ENCODE data around the gene RRP8.
A peak's percentile ranks its signal among the peaks of the same experiment; 100 is the strongest.

Gene RRP8

DNA sequence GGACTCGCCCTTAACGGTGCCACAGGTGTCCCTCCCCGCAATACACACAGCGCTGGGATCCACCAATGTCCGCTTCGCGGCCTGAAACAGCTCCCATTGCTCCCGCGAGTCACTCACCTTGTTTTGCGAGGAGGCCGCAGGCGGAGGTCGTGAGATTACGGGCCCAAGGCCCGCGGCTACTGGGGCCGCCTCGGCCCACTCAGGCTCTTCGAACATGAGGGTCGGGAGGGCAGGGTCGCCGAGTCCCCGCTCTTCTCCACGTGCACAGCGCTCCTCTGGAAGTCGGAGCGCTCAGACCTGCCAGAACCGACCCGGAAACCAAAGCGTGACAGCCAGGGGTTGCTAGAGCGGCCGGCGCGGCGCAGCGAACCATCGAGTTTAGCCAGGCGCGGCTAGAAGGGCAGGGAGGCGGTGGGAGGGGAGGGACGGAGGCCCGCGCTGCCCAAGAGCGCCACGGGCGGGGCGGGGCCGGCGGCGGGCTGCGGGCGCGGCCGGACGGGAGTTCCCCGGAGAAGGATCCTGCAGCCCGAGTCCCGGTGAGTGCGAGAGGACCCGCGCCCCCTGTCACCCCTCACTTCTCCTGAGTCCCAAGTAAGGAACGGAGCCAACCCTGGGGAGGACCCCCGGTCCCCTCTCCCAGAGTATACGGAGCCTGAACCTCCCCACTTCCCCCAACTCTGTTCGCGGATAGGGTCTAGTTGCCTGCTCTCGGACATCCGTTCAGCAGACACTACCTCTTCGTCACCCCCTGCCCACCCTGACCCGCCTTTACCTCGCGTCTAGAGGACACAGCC, at the start of gene RRP8, which contains the start of gene ILK:
RRP8 (minus strand) TSS at position 330 of the 794 bp plus-strand sequence; CDS start at position 216, 114 bp downstream.
ILK (plus strand) TSS at position 488 of the 794 bp plus-strand sequence. CDS start 498 bp downstream, outside the sequence.
- peak; percentile 17 for FAIRE-seq
- peak; percentile 95 for DNase-seq (ENCODE audit: low spot score)

GRCh38 chr11:6653097-6653496, 49.7 kb upstream of the RRP8 start:
- peak; percentile 17 for FAIRE-seq
- no peak for DNase-seq (ENCODE audit: low spot score)

DNA sequence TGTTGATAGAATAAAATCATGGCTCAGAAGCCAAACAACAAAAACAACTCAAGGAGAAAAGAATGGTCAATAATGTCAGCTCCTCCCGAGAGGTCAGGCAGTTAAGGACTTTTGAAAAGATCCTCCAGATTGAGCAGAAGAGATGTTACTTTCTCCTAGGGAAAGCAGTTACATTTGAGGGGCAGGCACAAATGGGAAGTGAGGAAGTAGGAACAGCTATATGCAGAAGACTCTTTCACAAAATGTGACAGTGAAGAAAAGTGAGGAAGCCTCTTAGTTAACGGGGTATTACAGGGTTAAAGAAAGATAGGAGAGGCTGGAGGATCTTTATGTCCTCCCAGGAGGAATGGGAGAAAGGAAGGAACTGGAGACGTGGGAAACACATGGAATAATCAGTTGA, 48.8 kb upstream of the RRP8 start:
- FAIRE-seq: no peak
- DNase-seq (ENCODE audit: low spot score): no peak

DNA sequence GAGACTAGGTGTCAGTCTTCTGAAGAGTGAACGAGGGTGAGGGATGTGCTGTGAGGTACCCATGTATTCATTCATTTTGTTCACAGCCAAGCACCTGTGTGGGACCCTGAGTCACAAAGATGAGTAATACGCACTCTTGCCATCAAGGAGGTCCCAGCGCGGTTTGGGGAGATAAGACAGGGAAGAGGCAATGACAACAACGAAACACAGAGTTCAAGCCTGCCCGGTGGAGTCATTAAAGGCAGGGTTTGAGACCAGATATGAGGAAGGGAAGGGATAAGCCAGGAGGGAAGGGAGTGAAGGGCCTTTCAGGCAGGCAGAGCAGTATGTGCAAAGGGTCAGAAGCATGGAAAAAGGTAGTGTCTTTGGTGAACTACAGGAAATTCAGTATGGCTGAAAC, 47.6 kb upstream of the RRP8 start:
- no peak for FAIRE-seq
- DNase-seq (ENCODE audit: low spot score): peak; percentile 35

DNA sequence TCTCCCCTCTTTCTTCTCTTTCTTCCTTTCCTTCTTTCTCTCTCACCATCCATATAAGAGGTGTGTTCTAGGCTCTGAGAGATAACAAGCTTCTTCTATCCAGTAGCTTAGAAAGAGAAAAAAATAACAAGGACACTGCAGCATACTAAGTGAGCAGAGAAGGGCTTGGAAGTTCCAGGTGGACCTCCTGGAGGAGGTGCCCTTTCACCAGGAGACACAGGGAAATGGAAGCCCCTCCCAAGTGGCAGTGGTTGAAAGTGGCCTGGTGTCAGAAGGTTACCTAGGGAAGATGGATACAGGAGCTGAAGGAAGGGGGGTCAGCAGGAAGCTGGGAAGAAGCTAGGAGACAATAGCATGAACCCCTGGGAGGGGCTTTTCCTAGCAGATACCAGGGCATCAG, 46.7 kb upstream of the RRP8 start:
- DNase-seq (ENCODE audit: low spot score) (no peak), FAIRE-seq (no peak)

GRCh38 chr11:6648501-6648900, 45.1 kb upstream of the RRP8 start:
- FAIRE-seq (no peak), DNase-seq (ENCODE audit: low spot score) (no peak)

DNA sequence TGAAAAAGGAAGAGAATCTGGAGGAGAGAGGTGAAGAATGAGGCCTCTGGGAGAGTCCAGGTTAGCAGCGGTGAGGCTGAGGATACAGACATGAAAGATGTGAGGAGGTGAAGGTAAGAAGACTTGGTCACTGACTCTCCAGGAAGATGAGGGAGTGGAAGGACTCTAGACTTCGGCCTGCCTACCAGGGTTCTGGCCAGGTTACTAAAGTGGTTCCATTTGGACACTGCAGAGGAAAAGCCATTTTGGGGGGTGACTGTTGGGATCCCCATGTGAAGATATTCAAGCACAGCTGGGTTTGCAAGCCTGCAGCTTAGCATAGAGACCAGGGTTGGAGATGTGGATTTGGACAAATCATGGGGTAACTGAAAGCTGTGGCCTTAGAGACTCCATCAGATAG, 44.4 kb upstream of the RRP8 start:
- no peak for DNase-seq (ENCODE audit: low spot score)
- FAIRE-seq: no peak

DNA sequence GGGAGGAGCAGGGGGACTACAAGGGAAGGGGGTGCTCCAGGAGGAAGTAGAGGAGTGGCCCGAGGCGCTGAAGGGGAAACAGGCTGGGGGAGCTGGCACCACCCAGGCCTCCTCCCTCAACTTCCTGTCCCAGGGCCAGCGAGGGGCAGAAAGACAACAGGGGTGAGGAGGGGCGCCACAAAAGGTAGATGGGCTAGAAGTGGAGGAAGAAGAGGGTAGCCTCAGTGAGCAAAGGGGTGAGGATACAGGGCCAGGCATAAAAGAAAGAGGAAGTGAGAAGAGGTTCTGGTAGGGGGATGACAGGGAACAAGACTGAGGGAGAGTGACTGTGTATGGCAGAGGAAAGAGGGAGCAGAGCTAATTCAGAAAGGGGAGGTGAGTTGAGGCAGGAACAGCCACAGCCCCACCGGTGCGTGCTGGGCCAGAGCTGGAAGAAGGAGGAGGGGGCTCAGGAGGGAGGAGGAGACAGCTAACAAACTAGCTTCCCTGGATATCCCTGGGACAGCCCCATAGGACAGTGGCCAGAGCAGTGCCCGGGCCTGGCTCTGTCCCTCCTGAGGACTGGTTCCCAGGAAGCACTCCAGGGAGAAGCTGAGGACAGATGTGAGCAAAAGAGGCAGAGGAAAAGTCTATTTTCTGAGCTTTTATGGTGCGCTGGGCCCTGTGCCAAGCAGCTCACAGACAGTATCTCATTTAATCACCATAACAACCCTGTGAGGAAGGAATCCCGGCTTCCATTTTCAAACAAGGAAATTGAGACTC, 43.7 kb upstream of the RRP8 start:
- no peak for FAIRE-seq
- DNase-seq (ENCODE audit: low spot score): no peak

DNA sequence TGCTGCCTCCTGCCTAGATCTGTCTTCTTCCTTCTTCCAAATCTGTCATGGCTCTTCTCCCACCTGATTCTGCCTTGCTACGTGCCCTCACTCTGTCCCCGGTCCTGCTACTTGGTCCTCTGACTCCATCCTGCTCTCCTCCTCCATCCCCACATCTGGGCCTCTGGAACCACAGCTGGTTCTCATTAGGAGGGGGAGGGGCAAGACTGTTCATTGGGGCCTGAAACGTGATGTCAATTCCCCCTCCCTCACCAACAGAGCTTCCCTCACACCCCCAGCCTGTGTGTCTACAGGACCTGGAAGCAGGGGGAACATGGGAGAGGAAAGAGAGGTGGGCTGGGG, 43.1 kb upstream of the RRP8 start:
- no peak for FAIRE-seq
- DNase-seq (ENCODE audit: low spot score): no peak

DNA sequence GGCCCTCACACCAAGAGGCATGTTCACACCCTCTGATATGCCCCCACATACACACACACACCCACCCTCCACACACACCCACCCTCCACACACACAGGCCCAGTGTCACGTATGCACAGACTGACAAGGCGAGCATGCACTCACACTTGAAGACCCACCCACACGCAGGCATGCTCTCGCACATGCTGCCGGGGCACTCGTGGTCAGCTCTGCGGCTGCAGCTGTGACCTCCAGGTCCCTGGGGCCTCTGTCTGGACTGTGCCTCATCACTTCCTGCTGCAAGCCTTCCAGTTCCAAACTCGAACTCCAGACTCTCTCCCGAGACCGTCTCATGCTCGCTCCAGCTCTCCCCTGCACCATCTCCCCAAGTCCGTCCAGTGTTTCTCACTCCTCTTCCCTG, 42.7 kb upstream of the RRP8 start:
- FAIRE-seq: no peak
- no peak for DNase-seq (ENCODE audit: low spot score)

- FAIRE-seq (no peak), DNase-seq (ENCODE audit: low spot score) (no peak)
Observed at GRCh38 chr11:6642957-6643356, 39.5 kb upstream of the RRP8 start.

GRCh38 chr11:6640985-6641701, 37.7 kb upstream of the RRP8 start:
- FAIRE-seq (no peak), DNase-seq (ENCODE audit: low spot score) (no peak)

DNA sequence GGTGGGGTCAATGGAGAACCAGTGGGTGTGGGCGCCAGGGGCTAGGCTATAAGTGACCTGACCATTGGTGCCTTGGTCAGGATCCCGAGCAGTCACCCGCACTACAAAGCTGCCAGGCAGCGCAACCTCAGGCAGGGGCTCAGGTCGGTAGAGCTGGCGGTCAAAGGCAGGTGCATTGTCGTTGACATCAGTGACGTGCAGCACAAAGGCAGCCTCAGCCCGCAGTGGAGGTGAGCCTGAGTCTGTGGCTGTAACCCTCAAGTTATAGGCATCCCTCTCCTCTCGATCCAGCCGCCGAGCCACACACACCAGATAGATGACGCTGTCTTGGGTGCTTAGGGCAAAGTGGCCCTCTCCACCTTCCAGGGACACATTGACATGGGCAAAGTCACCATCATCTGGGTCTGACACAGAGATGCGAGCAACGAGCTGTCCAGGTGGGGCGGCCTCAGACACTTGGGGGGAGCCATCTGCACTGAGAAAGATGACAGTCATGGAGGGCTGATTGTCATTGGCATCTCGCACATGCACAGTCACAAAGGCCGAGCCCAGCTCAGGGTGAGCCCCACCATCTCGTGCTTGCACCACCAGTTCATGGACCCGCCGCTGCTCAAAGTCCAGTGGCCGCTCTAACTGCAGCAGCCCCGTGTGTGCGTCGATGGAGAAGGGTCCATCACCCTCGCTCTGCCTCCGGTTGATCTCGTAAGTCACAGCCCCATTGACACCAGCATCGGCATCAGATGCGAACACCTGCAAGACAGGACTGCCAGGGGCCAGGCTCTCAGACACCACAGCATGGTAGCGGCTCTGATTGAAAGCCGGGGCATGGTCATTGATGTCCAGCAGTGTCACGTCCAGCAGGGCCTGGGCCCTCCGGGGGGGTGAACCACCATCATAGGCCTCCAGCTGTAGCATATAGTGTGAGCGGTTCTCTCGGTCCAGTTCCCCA, 36.9 kb upstream of the RRP8 start:
- no peak for FAIRE-seq
- no peak for DNase-seq (ENCODE audit: low spot score)

DNA sequence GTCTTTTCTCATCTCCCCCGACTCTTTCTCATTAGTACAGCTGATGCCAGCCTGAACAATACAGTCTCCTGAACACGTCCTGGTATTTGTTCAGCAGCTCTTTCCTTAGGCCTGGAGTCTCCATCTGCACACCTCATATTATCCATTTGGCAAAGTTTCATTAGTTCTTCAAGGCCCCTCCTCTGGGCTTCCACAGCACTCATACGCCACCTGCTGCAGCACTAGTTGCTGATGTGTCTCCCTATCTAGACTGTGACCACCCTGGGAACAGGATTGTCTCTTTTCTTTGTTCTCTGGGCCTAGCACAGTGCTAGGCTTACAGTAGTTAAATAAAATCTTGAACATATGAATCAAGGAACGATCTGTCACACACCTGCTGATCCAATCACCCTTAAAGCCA, 35.0 kb upstream of the RRP8 start:
- FAIRE-seq: no peak

DNA sequence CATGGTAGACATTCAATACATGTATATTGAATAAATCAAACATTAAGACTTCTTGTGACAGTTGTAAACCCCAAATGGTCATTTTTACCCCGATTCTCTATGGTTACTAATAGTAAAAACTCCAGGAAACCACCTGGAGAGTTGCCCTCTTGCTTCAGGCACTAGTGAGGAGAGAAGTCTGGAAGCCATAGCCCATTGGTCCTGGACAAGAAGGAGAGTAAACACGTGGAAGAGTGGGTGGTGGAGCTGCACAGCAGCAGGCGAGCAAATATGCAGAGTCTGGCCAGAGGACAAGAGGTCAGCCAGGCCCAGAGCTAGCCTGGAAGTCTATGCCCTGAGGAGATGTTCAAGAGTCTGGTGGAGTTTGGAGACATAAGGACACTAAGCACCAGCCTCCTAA, 34.5 kb upstream of the RRP8 start:
- no peak for FAIRE-seq
- DNase-seq (ENCODE audit: low spot score): no peak

More for the DNA sequence above, 35.0 kb upstream of the RRP8 start:
- no peak for DNase-seq (ENCODE audit: low spot score)

- DNase-seq (ENCODE audit: low spot score): no peak
- FAIRE-seq: no peak
Observed at GRCh38 chr11:6636480-6636879, 33.1 kb upstream of the RRP8 start.

GRCh38 chr11:6635082-6635932, 31.9 kb upstream of the RRP8 start:
- DNase-seq (ENCODE audit: low spot score) (no peak), FAIRE-seq (no peak)

DNA sequence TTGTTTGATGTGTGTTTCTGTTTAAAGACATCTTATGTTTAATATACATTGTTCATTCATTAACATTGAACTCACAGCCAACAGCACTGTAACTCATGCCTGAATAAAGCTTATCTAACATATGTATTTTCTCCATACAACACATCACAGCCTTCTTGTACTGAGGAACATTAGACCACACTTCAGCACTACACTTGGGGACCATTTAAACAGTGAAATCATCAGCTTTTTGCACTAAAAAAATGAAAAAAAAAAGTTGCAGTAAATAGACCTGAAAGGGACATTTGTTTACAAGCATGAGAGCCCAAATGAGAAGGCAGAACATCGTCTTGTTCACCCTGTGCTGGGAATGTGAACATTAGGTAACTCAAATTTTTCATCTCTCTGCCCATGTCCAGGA, 31.1 kb upstream of the RRP8 start:
- FAIRE-seq (no peak), DNase-seq (ENCODE audit: low spot score) (no peak)

GRCh38 chr11:6633422-6634408, 30.3 kb upstream of the RRP8 start:
- FAIRE-seq: no peak
- DNase-seq (ENCODE audit: low spot score): no peak

Measured in urothelium cell line (cell line).